NCI-H226 (cell line): ENCODE results near the gene CCDC85B.

Experiments
- DNase-seq: peaks from one replicate; pipeline ENCODE4 v3.0.0-alpha.2; 2015

CCDC85B gene

DNA sequence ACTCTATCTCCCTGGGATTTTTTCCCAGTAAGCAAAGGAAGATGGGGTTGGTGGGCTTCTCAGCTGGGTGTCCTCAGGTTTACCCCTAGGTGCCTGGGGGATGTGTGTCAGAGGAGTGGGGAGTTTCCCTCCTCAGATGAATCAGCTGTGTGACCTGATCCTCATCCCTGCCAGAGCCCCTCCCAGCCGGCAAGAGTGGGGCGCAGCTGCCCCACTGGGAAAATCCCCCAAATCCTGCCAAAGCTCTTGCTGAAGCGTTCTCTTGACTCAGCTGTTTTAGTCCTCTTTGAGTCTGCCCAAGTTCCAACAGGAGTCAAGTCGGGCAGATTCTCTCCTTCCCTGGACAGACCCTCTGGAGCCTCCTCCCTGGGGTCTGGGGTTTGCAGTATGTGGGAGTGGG is 22.4 kb downstream of the CCDC85B start:
- peak; percentile 94 for DNase-seq

DNA sequence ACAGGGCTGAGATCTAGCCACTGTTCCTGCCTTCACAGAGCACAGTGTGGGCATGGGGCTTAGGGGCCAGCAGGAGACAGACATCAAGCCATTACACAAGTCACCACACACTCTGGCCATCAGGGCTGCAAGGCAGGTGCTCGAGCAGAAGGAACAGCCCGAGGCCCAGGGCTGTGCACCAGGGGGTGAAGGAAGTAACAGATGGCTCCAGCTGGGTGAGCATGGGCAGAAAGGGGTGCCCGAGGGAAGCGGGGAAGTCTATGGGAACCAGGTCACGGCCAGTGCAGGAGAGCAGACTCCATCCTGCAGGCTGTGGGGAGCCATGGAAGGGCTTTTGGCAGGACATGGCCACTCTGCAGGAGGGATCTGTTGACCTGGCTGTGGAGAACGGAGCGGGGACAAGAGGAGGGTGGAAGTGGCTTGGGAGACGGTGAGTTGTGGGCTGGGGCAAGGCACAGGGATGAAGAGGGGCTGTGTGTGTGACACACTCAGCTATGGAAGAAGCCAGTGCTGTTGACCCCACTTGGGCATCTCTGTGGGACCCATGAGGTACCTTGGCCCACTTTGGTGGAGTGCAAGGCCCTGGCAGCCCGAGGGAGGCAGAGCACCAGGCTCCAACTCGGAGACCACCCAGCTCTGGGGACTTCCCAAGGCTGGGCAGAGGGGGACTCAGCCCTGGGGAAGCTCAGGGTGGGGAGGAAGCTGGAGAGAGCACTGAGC is 24.8 kb downstream of the CCDC85B start:
- DNase-seq: no peak

DNA sequence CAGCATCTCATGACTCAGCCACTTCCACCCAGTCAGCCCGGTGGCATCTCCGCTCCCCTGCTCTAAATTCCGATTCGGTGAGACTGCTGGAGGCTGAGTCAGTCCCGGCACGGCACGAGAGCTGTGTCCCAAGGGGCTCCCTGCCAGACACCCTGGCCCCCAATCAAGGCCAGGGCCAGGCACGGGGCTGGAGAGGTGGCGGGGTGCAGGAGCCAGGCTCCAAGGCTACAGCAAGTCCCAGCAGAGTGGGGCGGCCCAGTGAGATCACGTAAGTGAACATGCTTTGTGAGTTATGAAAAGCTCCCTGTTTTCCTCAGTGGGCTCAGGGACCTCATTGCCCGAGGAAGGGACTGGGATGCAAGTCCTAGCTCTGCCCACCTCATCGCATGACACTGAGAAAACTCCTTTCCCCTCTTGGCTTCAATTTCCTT is 25.4 kb downstream of the CCDC85B start:
- peak; percentile 98 for DNase-seq

DNA sequence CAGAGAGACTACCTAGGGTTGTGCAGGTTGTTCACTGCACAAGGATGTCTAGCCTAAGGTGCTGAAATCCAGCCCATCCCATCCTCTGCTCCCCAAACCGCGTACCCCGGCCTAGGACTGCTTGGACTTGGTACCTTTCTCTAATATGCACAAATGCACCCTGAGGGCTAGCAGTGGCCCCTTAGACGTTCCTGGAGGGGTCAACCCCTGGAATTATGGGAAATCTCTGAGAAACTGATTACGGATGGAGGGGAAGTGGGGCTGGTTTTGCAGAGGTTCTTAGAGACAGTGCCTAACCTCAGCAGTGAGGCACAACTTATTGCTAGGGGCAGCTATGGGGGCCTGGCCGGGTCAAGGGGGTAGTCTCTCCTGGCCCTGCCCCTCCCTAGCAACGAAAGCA is 25.9 kb downstream of the CCDC85B start:
- no peak for DNase-seq

DNA sequence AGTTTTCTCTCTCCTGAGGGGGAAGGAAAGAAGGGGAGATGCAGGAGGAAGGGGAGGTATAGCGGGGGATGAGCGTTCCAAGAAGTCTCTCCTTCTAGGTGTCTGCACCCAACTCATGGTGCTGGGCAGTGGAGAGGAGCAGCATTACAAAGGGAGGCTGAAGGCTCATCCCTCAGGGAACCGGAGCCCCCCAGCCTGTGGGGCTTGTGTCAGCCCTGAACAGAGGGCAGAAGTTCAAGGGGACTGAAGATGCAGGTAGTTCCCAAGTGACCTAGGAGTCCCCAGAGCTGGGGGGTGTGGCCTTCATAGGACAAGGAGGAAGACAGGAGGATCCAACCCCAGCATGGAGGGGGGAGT is 26.6 kb downstream of the CCDC85B start:
- no peak for DNase-seq

GRCh38 chr11:65917434-65918210 is 27.1 kb downstream of the CCDC85B start:
- no peak for DNase-seq

DNA sequence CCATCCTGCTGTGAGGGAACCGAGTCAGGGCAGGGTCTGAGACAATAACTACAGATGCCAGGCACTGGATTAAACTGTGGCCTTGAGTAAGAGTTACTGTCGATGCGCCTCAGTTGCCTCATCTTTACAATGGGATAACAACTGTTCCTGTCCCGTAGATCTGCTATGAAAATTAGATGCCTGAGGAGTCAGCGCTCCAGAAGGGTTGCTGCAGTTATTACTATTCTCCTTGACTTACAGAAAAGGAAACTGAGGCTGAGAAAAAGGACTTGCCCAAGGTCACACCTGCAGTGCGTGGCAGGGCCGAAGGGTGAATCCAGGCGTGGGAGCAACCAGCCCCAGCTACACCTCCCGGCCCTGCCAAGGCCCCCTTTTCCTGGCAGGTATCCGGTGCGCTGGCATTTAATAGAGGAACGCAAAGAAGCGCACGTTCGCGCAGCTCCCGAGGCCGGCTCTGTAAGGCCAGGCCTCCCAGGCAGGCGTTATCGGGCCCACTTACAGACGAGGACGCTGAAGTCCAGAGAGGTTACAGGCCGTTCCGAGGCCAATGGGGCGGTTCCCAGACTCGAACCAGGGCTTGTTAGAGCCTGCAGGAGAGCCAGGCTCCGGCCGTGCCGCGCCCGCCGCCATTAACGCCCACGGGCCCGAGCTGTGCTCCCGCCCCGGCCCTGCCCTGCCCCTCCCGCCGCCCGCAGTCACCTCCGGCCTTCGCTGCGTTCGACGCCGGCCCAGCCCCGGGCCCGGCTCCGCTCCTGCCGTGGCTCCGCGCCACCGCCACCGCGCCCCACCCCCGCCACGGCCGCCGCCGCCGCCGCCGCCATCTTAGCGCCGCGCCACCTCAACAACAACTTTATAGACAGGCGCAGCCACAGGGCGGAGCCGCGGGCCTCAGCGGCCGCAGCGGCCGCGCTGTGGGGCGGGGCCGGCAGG is 28.0 kb downstream of the CCDC85B start, which contains the start of gene C11orf68:
TSS of gene C11orf68 (minus strand) at position 852 of the 930 bp plus-strand sequence. CDS start at position 821, 31 bp downstream.
- peak; percentile 59 for DNase-seq

DNA sequence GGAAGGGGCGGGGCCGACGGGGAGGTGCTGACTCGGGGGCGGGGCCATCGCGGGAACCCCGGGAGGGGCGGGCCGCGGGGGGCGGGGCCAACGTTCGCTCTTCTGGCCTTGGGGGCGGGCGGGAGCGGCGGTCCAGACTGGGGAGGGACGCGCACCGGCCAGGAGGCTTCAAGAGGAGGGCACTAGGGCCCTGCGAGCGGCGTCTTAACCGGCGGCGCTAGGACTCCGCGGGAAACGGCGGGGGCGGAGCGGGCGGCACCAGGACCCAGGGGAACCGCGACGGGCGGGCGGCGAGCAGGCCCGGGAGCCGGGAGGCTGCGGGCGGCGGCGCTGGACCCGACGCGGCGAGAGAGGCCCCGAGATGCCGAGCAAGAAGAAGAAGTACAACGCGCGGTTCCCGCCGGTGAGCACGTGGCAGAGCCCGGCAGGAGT is 28.7 kb downstream of the CCDC85B start, which contains the start of gene DRAP1:
TSS of gene DRAP1 (plus strand) at position 286 of the 432 bp plus-strand sequence. CDS start at position 362, 76 bp downstream.
- DNase-seq: peak; percentile 98

DNA sequence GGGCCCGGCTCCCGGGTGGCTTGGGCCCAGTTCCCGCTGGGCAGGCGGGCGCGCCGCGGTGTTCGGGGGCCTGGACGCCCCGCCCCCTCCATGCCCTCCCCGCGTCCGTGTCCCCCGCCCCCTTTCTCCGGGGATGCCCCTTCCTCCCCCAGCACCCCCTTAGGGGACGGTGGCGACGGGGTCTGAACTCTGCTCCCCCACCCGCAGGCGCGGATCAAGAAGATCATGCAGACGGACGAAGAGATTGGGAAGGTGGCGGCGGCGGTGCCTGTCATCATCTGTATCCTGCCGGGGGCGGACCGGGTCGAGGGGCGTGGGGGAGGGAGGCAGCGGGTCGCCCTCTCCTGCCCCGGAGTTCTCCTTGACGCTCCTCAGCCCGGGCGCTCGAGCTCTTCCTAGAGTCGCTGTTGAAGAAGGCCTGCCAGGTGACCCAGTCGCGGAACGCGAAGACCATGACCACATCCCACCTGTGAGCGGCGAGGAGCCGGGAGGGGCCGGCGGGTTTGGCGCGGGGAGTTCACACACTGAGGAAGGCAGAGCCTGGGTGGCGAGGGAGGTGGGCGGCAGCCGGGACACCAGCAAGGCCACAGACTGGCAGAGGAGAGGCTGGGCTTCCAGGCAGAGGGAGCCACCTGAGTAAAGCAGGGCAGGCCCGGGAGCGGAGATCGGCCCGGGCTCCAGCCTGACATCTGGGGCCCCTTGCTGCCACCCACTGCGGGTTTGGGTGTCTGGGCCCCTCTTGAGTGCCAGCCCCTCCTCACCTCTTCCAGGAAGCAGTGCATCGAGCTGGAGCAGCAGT is 29.3 kb downstream of the CCDC85B start:
- no peak for DNase-seq

DNA sequence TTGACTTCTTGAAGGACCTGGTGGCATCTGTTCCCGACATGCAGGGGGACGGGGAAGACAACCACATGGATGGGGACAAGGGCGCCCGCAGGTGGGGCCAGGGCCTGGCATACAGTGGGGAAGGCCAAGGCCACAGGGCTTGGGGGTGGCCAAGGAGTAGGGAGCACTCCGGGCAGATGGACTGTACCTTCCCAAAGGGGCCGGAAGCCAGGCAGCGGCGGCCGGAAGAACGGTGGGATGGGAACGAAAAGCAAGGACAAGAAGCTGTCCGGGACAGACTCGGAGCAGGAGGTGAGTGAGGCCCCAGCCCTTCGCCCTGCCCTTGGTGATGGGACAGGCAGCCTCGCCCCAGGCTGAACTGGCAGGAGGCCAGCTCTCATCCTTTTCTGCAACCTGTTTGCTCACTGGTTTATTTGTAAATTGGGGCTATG is 29.9 kb downstream of the CCDC85B start:
- no peak for DNase-seq

DNA sequence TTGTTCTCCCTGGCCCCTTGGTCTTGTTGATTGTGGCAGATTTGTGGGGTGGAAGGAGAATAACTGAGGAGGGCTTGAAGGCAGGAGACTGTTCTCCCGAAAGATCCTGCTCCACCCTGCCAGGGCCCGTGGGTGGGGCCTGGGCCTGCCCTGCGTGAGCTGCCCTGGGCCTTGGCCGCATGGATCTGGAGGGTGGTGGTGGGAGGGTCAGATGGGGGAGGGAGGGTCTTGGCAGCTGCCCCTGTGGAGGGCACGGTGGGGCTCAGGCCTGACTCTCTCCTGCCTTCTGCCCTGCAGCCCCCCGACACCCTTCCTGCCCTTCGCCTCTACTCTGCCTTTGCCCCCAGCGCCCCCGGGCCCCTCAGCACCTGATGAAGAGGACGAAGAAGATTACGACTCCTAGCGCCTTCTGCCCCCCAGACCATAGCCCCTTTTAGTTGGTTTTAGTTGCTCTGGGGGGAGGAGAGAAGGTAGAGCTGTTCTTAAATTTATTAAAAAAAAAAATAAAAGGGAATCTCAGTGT is 30.6 kb downstream of the CCDC85B start:
- no peak for DNase-seq

DNA sequence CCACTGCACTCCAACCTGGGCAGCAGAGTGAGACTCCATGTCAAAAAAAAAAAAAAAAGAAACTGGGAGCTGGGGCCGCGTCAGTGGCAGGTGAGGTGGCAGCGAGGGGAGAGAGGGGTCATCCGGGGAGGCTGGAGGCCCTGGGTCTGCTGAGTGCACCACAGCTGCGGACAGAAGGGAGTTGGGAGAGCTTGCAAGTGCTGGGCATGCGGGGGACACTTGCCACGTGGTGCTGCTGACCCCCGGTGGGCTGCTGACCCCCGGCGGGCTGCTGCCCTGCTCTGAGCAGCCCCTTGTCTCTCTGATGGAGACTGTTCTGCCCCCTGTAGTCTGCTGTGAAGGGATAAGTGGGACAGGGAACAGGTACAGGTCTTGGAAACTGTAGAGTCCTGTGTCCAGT is 31.4 kb downstream of the CCDC85B start:
- DNase-seq: no peak

DNA sequence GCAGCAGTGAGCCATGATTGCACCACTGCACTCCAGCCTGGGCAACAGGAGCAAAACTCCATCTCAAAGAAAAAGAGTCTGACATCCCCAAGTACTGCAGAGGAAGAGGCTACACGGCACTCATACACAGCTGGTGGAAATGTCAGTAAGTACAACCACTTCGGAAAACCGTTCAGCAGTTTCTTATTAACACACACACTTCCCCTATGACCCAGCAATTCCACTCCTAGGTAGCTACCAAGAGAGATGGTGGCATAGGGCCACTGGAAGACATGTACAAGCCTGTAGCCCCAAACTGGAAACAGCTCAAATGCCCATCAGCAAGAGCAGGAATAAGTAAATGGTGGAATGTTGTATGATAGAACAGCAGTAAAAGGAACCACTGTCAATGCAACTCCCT is 32.1 kb downstream of the CCDC85B start:
- no peak for DNase-seq

GRCh38 chr11:65925397-65925796 is 34.9 kb downstream of the CCDC85B start:
- no peak for DNase-seq

DNA sequence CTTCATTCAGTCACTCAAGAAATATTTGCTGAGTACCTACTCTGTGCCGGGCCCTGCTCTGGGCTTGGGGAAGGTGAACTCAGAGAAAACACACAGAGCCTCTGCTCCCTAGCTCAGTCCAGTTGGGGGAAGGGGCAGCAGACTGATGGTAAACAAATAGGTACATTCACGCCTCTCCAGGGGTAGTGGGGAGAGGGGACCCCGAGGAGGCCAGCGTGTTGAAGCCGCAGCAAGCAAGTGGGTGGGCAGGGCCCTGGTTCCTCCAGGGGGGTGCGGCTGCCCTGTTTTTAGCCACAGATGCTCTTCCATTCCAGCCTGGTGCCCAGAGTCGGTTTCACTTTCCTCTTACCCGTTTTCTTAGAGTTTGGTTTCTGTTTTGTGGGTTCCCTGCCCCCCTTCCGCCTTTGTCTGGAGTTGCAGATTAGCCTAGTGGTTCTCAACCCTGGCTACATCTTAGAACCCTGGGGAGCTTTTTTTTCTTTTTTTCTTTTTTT is 37.5 kb downstream of the CCDC85B start:
- no peak for DNase-seq

GRCh38 chr11:65928667-65929066 is 38.2 kb downstream of the CCDC85B start:
- DNase-seq: no peak

- DNase-seq: no peak
Measured at GRCh38 chr11:65931773-65932557, 41.5 kb downstream of the CCDC85B start.

DNA sequence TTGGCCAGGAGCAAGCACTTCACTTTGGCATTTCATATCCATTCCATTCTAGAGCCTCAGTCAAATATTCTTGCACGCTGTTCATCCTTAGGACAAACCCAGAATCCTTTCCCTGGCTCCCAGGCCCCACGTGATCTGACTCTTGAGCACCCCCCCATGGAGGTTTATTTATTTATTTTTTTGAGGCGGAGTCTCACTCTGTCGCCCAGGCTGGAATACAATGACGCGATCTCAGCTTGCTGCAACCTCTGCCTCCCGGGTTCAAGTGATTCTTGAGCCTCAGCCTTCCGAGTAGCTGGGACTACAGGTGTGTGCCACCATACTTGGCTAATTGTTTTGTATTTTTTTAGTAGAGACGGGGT is 42.1 kb downstream of the CCDC85B start:
- DNase-seq: no peak

DNA sequence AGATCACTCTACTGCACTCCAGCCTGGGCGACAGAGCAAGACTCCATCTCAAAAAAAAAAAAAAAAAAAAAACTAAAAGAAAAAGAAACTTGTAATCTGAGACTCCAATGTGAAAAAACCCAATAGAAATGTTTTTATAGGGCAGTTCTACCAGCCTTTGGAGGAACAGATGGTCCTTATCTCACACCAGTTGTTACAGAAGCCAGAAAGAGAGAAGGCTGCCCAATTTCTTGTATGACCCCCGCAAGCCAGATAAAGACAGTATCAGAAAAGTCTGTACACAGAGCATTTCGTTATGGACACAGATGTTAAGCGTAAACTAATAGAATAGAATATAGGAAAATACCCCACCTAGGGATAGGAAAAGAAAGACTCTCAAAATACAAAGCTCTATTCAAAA is 43.5 kb downstream of the CCDC85B start:
- DNase-seq: no peak

DNA sequence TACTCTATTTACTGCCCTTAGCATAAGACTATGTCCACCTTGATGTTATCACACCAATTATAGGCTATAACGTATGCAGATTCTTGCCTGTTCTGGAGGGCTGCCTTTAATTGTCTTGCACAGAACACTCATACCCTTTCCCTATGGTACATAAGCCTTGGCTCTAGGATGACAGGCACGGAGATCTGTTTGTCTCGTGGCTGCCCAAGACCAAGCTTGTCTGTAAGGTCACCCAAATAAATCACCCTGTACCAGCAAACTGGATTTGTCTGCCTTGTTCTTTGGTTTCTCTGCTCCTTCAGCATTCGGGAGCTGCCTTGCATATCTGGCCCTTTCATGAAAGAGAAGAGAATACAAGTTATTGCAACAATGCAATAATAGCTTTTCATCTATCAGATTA is 47.3 kb downstream of the CCDC85B start:
- no peak for DNase-seq
